Stimulated activated CD4-positive, alpha-beta T cell treated with anti-CD3 and anti-CD28 coated beads, TNF-alpha, amount 100 ng/mL, for 1 hour (primary cell): ENCODE results near the gene SMG9.

Experiments
- DNase-seq, 3 donors: peaks; one replicate each; pipeline ENCODE4 v3.0.0-alpha.2; 2020; ENCODE audit warnings: low read depth in 3 of 3, low spot score in 1 of 3

SMG9 gene, protein sequence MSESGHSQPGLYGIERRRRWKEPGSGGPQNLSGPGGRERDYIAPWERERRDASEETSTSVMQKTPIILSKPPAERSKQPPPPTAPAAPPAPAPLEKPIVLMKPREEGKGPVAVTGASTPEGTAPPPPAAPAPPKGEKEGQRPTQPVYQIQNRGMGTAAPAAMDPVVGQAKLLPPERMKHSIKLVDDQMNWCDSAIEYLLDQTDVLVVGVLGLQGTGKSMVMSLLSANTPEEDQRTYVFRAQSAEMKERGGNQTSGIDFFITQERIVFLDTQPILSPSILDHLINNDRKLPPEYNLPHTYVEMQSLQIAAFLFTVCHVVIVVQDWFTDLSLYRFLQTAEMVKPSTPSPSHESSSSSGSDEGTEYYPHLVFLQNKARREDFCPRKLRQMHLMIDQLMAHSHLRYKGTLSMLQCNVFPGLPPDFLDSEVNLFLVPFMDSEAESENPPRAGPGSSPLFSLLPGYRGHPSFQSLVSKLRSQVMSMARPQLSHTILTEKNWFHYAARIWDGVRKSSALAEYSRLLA

DNA sequence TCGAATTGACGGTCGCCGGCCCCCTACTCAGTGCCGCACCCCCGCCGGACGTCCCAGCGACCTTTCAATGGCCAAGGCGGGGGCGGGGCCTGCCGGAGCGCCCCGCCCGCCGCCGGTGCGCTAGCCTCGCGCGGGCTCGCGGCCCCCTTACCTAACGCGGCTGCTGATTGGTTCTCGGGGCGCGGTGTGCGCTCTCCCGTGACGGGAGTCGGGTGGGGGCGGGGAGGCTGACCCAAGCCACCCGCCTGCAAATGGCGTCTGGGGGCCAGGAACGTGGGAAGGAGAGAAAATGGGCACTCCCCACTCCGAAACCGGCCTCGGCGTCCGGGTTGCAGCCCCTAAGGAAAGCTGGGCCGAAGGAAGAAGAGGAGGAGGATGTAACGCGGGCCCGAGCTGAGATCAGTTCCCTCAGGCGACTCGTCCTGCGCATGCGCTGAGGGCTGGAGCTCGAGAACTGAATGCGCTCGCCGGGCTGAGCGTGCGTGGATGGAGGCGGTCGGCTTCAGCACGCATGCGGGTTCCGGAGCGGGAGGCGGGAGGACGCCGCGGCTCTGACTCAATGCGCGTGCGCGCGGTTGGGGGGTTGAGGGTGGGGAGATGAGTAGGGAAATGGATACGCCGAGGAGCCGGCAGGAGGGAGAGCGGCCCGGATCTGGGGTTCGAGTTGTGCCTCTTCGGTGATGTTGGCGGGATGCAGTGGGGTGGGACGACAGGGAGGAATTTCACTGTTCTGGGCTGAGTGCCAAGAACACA is at the start of gene SMG9:
Gene SMG9 (minus strand): TSS at position 460 of the 753 bp plus-strand sequence. CDS start 4,221 bp downstream, outside the sequence.
- DNase-seq = peak; percentile 96 to 97 (median 97)

DNA sequence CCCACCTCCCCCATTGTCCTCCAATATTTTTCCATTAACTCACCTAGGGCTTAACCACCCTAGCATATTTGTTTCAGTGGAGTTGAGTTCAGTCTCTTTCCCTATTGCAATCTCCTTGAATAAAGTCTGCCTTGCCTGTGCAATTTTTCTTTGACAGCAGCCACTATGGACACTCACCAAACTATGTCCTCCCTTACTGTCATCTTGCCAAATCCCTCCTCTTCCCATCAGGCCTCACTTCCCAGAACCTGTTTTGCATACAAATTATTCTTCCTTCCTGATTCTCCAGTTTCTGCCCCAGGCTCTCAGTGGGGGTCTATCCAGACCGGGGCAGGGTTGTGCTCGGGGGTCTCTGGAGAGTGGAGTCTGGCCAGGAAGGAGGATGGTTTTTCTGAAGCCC is 49.7 kb upstream of the SMG9 start:
- DNase-seq = no peak

DNA sequence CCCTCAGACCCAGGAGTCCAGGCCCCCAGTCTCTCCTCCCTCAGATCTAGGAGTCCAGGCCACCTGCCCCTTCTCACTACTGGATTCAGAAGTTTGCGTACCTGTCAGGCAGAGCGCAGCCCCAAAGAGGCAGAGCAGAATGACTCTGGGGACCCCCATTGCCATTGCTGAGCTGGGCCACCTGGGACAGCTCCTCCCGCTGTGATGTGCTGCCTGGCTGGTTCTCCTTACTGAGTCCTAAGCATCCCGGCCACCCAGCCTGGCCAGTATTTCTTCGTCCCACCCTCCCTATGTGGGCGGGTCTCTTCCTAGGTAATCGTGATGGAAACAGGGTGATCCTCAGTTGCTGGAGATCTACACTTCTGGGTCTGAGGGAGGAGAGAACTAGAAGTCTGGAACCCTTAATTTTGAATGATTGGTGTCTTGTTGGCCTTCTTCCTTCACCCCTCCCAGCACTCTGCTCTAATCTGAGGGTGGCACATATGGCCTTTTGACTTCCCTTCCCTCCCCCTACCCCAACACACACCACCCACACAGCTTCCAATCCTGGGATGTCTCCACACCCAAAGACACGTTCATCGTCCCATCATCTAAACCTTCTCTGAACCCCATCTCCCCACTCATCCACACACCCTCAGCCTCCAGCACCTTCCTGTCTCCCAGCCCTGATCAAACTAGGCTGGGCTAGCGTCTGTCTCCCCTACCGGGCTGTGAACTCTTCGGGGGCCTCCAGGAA is 47.6 kb upstream of the SMG9 start, which contains the start of gene LYPD5:
Gene LYPD5 (minus strand): TSS at position 232 of the 736 bp plus-strand sequence. CDS start 67 bp downstream, at position 165.
- DNase-seq = no peak

DNA sequence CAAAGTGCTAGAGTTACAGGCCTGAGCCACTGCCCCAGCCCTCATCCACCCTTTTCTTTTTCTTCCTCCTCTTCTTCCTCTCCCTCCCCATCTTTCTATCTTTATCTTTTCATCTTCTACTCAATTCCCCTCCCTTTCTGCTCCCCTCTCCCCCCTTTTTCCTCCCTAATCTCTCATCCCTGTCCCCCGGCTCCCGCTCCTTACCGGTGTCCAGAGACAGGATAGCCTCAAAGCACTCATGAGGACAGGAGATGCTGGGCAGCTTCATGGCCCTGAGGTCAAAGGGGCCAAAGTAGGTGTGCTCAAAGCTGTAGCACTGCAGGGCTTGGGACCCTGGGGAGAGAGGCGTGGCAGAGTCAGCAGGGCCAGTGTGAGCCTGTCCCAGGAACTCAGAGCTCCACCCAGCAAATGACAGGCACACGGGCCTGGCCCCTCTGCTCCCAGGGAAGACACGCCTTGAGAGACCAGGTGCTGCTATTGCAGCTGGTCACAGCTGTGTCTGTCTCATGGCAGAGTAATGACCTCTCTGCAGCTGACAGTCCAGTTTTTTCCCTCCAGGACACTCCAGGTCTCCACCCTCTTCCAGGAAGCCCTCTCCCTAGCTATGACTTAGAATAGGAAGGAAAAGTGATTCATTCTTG is 44.9 kb upstream of the SMG9 start:
- DNase-seq = no peak

DNA sequence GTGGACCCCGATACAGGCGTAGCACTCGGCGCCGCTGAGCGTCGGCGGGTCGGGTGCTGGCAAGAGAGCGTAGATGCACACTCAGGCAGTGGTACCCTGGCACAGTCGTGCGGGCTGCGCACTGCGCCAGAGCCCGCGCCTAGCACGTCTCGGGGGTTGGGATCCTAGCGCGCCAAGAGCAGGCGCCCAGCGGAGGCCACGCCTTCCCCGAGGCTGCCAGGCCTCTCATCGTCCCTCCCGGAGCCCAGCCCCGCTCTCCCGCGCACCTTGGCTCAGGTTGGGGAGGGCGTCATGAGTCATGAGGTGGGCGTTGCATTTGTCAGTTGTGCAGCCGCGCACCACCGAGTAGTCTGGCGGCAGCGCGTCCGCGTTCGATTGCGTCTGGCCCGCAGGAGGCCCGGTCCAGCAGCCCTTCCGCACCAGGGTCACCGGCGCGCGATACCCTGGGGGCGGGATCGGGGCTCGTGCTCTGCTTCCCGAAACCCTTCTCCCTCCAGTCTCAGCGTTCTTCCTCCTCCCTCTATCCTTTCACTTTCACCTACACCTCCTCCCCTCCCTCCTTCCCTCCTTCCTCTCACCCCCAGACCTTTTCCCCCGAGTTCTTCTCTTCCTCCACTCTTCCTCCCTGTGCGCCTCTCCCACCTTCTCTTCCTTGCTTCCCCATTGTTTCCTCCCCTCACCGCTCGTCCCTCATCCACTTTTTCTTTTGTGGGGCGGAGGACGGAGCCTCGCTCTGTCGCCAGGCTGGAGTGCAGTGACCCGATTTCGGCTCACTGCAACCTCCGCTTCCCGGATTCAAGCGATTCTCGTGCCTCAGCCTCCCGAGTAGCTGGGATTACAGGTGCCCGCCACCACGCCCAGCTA is 44.0 kb upstream of the SMG9 start:
- DNase-seq = peak in 2 of 3 donors; percentile 36 to 48

DNA sequence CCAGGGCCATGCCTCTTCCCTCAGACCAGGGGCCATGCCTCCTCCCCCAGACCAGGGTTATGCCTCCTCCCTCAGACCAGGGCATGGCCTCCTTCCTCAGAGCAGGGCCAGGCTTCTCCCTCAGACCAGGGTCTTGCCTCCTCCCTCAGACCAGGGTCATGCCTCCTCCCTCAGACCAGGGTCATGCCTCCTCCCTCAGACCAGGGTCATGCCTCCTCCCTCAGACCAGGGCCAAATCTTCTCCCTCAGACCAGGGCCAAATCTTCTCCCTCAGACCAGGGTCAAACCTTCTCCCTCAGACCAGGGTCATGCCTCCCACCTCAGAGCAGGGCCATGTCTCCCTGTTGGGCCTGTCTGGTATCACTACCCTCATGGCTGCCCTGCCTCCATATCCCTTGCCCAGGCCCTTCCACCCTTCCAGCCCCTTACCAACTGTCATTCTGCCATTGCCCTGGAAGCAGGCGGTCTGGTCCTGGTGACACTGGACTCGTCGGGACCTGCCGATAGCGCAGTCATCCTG is 43.3 kb upstream of the SMG9 start:
- no peak for DNase-seq

DNA sequence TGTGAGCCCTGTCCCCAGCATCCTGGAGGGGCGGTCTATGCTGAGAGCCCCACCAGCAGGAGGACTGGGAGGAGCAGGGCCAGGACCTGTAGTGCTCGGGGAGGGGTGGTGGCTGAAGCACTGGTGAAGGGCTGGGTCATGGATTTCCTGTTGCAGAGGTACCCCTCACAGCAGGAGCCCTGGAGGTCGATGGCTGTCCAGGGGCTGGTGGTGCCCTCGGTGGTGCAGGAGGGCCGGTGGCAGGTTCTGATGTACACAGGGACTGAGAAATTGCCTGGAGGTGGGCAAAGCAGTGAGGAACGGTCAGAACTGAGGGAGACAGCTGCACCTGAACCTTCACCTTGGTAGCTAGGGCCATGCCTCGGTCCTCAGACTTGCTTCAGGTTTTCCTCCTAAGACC is 42.8 kb upstream of the SMG9 start:
- DNase-seq = no peak

DNA sequence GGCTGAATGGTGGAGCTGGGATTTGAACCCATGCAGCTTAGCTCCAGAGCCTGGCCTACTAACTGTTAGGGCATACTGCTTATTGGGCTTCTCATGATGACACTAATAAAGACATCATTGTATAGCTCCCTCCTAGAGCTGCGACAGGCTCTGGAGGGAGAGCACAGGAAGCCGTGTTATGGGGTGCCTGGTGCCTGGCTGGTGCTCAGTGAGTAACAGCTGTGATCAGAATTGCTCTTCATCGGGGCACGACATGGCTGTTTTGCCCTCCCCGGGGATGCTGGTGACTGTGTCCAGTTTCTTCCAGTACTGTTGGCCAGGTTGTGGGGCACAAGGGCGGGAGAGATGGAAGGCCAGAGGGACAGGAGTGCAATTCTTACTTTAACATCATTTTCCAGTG is 42.4 kb upstream of the SMG9 start:
- DNase-seq = no peak

DNA sequence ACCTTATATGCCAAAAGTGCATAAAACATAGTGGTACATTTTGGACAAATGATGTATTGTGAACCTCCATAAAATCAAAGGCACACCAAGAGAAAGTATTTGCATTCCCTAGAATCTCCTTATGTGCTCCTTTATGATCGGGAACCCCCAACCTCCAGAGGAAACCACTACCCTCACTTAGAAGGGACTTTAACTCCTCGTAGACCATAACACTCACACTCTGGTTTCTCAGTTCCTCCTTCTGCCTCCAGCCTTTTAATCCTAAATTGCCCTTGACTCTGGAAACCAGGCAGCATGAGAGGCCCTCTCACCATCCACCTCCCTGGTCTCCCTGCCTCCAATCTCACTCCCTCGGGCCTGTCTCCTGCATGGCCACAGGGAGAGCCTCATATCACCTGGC is 35.8 kb upstream of the SMG9 start:
- DNase-seq = no peak

DNA sequence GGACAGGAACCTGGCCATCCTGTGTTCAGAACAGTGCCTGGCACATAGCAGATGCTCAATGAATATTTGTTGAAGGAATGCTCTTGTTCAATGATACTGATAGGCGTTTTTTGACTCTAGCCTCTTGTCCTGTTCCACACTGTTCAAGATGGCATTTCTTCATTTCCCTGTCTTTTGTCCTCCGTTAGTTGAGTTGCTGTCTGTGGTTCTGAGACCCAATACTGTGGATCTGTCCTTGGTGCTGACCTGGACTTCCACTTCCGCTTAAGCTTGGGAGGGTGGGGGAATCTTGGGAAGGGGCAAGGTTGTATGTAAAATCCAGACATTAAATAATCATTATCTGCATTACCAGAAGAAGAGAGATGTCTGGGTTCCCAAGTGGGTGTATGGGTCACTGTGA is 34.3 kb upstream of the SMG9 start:
- no peak for DNase-seq

DNA sequence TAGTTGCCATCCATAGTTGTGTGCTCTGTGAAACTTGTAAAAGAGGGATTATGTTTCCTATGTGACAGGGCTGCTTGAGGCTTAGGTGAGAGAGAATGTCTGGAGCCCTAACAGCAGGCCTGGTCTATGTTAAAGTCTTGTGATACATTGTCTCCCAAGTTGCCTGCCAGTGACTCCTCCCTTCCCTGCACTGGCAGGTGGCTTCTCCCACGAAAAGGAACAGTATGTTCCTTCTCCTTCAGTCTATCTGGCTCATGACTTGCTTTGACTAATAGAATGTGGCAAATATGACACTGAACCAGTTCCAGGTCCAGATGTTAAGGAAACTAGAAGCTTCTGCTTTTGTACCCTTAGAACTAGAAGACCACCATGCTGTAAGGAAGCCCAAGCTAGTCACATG is 31.9 kb upstream of the SMG9 start:
- DNase-seq = no peak

DNA sequence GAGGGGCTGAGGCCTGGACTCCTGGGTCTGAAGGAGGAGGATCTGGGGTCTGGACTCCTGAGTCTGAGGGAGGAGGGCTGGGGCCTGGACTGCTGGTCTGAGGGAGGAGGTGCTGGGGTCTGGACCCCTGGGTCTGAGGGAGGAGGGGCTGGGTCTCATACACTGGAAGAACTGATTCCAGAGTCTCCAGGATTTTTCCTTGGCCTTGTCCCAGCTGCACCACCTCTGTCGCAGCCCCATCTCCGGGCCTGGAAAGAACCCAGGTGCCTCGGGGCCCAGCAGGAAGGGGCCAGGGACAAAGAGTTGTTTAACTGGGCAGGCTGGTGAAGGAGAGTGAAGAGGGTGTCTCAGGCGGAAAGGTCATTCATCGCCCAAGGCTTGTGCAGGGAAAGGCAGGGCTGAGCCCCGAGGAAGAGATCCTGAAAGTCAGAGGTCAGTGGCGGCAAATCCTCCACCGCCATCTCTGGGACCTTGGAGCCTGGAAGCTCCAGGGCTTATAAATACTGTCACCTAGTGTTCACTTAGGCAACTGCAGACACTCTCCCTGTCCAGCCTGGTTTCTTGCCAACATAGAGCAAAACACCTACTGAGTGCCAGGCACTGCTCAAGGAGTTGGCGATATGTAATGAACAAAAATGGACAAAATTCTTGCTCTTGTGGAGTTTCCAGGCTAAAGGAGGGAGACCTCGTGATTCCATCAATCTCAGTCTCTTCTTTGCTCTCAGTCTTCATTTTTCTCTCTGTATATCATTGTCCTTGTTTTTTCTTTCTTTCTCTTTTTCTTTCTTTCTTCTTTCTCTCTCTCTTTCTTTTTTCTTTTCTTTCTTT is 30.4 kb upstream of the SMG9 start:
- DNase-seq = peak in 1 of 3 donors; percentile 20

DNA sequence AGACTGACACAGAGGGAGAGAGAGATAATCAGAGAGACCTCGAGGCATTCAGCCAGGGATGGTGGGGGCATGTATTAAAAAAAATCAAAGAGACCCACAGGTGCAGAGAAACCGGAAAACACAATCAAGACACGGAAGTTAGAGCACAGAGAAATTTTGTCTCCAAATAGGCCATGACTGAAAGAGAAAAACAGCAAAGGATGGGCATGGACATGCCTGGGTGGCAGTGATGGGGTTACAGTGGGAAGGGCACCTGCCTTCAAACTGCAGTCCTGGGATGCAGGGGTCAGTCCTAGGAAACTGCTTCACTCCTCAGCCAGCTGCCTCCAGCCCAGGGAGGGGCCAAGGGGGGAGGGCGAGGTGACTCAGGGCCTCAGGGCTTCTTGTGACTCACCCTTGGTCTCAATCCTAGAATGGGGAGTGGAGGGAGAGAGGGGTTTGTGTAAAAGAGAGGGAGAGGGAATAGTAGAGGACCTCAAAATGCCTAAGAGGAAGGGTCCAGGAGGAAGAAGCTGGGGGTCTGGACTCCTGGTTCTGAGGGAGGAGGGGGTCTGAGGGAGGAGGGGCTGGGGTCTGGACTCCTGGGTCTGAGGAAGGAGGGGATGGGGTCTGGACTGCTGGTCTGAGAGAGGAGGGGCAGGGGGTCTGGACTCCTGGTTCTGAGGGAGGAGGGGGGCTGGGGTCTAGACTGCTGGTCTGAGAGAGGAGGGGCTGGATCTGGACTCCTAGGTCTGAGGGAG is 29.6 kb upstream of the SMG9 start:
- peak in 2 of 3 donors; percentile 26 to 60 for DNase-seq

DNA sequence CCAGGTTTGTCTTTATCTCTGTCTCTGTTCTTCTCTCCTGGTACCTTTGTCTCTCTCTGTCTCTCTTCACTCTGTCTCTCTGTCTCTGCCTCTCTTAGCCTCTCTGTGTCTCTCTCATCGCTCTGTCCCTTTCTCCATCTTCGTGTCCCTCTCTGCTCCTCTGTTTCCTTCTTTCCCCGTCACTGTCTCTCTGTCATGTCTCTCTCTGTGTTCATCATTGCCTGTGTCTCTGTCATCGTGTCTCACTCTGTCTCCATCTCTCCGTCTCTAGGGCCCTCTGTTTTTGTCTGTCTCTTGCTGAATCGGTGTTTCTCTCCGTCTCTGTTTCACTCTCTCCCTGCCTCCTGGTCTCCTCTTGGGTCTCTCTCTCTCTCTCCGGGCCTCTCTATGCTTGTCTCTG is 28.9 kb upstream of the SMG9 start:
- no peak for DNase-seq

DNA sequence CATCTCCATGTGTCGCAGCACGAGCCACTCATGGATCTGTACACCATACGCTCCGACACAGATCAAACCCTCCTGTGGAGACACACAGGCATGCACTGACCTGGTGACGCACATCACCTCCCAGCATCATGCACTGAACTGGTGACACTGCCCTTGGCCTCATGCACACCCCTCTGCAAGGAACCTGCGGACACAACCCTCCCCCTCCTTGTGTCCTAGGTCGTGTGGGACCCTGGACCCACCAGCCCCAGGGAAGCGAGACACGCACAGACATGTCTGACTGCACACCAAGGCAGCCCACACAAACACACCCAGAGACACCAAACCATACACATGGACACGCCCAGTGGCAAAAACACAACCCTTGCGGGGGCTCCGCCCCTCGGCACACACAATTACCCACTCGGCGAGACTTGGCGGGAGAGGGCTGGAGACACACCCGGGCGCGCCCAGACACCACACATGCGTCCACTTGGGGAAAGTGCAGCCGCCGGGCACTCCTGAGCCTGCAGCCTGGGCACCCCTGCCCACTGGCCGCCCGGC is 28.0 kb upstream of the SMG9 start:
- no peak for DNase-seq

DNA sequence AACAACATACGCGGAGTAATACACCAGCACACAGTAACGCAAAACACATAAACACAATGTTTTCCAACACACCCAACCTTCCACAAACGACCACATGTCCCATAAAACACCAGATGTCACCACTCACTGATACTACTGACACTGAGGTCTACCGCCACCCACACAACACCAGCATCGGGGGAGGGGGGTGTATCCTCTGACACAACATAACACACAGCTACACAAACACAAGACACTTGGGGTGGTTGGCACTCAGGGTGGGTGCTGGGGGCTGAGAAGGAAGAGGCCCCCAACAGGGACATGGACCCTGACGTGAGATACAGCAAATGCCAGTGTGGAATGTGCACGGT is 27.5 kb upstream of the SMG9 start:
- DNase-seq = no peak

DNA sequence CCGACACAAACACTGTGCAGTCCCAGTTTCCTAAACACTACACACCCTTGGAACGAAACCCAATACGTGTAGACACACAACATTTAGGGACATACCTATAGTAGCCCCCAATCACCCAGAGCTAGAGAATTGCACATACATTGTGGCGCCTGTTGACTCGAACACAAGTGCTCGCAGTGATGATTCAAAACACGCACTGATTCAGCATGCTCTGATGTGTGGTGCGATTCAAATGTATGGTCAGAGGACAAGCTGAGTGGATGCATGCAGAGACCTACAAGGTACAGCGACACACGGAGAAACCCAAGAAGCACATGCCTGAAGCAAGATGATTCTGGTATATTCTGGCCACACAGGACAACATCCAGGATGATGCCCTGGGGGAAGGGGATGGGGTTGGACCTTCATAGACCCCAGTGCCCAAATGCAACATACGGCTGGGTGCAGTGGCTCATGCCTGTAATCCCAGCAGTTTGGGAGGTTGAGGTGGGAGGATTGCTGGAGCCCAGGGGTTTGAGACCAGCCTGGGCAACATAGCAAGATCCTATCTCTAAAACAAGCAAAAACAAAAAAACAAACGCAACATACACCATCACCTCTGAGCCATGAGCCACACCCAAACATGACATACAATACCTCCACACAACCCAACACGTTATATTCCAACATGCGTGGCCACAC is 27.0 kb upstream of the SMG9 start:
- DNase-seq = no peak
